ENCODE measurements around the gene PACS1. TPM values are rescaled to one million over a fixed set of nuclear protein-coding genes. Genes with fewer than 3 reads are reported as not detected.

PACS1 gene
- total RNA-seq, 1 experiment from 2014 or later: 41.1 TPM

- BruUV-seq (replicated peaks): no TSS peak
- Histone ChIP-seq H3K36me3 (ENCODE audit: control insufficient read depth in 1 of 2, insufficient read depth in 2 of 2, low read length in 2 of 2) (peaks cover 3 to 4% of the 10 kb centered on the region in 2 experiments; a peak in 1 of 4 replicates), H3K79me2 (ENCODE audit: insufficient read depth, low read length) (no peaks in the 10 kb centered on the region), H3K9me3 (ENCODE audit: control insufficient read depth in 1 of 2, insufficient read depth in 1 of 2, low read depth in 1 of 2, low read length in 2 of 2) (no peaks in the 10 kb centered on the region), H3K27me3 (ENCODE audit: insufficient read depth, low read length) (no peaks in the 10 kb centered on the region), H2AFZ (ENCODE audit: low read depth, low read length, poor library complexity, severe bottlenecking) (no peak overlapping the region), H3K4me1 (ENCODE audit: control insufficient read depth in 1 of 2, insufficient read depth in 2 of 2, low read length in 2 of 2) (peaks cover 0 to under 1% of the 10 kb centered on the region in 2 experiments; a peak in 1 of 4 replicates), H3K9ac (ENCODE audit: low read length) (no peak overlapping the region), H3K4me3 (replicated peaks in 1 of 2; ENCODE audit: low read depth in 1 of 2, low read length in 2 of 2) (no peak overlapping the region), H4K20me1 (ENCODE audit: insufficient read depth) (no peaks in the 10 kb centered on the region), H3K27ac (ENCODE audit: low read depth, low read length) (no peak overlapping the region), H3K4me2 (ENCODE audit: low read length) (no peak overlapping the region), H3K9me2 (ENCODE audit: insufficient read depth) (no peaks in the 10 kb centered on the region)
- DNase-seq (ENCODE audit: low read depth, low spot score): no peak
- ChIA-PET RAD21 (ENCODE audit: low non-redundant PET in 1 of 2, low total read pairs in 2 of 2, uncharacterized antibody in 2 of 2, unreplicated experiment in 2 of 2) (no interaction called here), CTCF (interaction anchor here (1.3 kb wide), 1 partner anchor 31 kb away, joined by 3 read pairs; no protein-coding TSS in a partner anchor), POLR2A (no interaction called here)
- intact Hi-C loops (cut with micrococcal nuclease): no loop called here
- TF ChIP-seq POLR2A (IDR thresholded peaks at IDR 0.05; ENCODE audit: borderline replicate concordance, extremely low read depth, insufficient read depth, insufficient read length): no peak
- TF ChIP-seq YY1 (IDR thresholded peaks at IDR 0.05; ENCODE audit: extremely low read depth, insufficient replicate concordance, low read depth, low read length): no peak
- TF ChIP-seq EGR1 (IDR thresholded peaks at IDR 0.05; ENCODE audit: low read depth): no peak
- no peak for TF ChIP-seq CBX3 (IDR thresholded peaks at IDR 0.05; ENCODE audit: low read depth)
- no peak for TF ChIP-seq TCF7L2 (IDR thresholded peaks at IDR 0.05; ENCODE audit: borderline replicate concordance, extremely low read depth, insufficient read depth, insufficient read length)
- no peak for TF ChIP-seq SP1 (IDR thresholded peaks at IDR 0.05; ENCODE audit: low read depth)
- no peak for TF ChIP-seq ZFX (IDR thresholded peaks at IDR 0.05)
- TF ChIP-seq ZNF274 (IDR thresholded peaks at IDR 0.05; ENCODE audit: low read depth, low read length): no peak
- no peak for TF ChIP-seq REST (IDR thresholded peaks at IDR 0.05; ENCODE audit: low read depth)
- TF ChIP-seq CTCF (IDR thresholded peaks at IDR 0.05 in 2 of 3, conservative IDR thresholded peaks at IDR 0.05 in 1 of 3; ENCODE audit: borderline replicate concordance in 1 of 3, insufficient read depth in 1 of 3, low read depth in 2 of 3, low read length in 2 of 3): no peak
- TF ChIP-seq CEBPB (IDR thresholded peaks at IDR 0.05; ENCODE audit: low read depth): no peak
- TF ChIP-seq ATF3 (IDR thresholded peaks at IDR 0.05): no peak
- TF ChIP-seq SRF (IDR thresholded peaks at IDR 0.05; ENCODE audit: low read depth): no peak
- TF ChIP-seq POLR2AphosphoS5 (IDR thresholded peaks at IDR 0.05; ENCODE audit: low read depth, low read length): no peak
- TF ChIP-seq MAX (IDR thresholded peaks at IDR 0.05): no peak
- ATAC-seq: no peak
Observed at GRCh38 chr11:66227700-66228099, 157.6 kb downstream of the PACS1 start.

All from HCT116 (cell line).